GM19455 (cell line): ENCODE measurements around the gene ERCC2.

Source experiments
- ATAC-seq: cut with Tn5 transposase; IDR thresholded peaks from one replicate; pipeline ENCODE4 v1.9.1; 2021; ENCODE audit not compliant: unreplicated experiment

ERCC2 gene

GRCh38 chr19:45402298-45403061, 32.1 kb upstream of the ERCC2 start:
- no peak for ATAC-seq

DNA sequence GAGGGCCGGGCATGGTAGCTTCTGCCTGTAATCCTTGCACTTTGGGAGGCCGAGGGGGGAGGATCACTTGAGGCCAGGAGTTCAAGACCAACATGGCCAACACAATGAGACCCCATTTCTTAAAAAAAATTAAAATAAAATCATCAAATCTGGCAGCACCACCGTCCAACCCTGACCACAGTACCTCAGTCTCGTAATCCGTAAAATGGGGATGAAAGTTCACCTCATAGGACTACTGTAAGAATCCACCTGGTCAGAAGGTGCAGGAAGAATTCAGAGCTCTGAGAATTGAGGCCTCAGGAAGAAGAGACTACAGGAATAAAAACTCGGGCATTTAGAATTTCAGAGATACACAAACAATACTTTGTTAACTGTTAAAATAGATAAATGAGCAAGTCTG, 31.4 kb upstream of the ERCC2 start:
- no peak for ATAC-seq

GRCh38 chr19:45400192-45400591, 29.8 kb upstream of the ERCC2 start:
- ATAC-seq, result no peak

GRCh38 chr19:45395821-45396617, 25.6 kb upstream of the ERCC2 start:
- ATAC-seq, result no peak

- ATAC-seq, result no peak
These were observed 21.7 kb upstream of the ERCC2 start for GRCh38 chr19:45391871-45392665.

- no peak for ATAC-seq
These were observed 21.0 kb upstream of the ERCC2 start for GRCh38 chr19:45391346-45391745.

DNA sequence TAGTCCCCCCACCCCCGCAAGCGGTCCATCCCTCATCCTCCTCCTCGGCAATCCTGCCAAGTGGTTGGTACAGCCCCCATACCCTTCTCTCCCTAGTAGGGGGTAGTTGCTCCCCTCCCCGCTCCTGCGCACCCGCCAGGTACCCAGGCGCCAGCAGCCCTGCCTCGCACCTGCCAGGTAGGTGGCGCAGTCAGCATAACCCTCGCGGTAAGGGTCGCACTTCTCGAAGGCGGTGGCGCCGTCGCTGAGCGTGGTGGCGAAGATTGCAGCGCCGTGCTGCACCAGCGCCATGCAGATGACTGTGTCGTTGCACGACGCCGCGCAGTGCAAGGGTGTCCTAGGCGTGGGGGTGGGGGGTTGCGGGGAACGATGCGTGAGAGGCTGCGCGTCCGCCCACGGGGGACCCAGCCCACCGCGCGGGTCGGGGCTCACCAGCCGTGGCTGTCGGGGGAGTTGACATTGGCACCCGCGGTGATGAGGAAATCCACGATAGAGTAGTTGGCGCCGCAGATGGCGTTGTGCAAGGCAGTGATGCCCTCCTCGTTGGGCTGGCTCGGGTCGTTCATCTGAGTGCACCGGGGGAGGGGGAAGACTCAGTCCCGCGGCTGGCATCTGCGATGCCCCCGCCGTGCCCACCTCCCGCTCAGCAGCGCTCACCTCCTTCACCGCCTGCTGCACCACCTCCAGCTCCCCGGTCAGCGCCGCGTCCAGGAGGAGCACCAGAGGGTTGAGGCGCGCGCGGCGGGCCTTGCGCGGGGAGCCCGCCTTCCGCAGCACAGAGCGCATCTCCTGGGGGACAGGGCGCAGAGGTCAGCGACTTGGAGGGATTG, 15.2 kb upstream of the ERCC2 start:
- ATAC-seq, result no peak

- no peak for ATAC-seq
These were observed 12.1 kb upstream of the ERCC2 start for GRCh38 chr19:45382426-45382825.

DNA sequence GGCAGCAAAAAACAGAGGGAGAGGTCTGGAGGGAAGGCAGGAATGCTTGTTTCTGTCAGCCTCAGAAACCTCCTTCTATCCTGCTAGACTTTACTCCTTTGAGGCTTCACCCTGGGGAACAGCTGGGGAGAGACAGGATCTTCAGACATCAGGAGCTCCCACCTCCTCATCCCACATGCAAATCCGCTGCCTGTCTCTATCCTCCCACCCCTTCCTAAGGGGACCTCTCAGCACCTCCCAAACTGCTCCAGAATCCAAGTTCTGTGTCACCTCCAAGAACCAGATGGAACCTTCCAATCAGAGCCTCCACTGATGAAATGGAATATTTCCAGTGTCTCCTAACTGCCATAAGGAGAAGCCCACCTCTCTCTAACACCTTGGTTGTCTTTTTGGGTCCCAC, 9.7 kb upstream of the ERCC2 start:
- no peak for ATAC-seq

- ATAC-seq, result no peak
These were observed 5.8 kb upstream of the ERCC2 start for GRCh38 chr19:45376045-45376724.

DNA sequence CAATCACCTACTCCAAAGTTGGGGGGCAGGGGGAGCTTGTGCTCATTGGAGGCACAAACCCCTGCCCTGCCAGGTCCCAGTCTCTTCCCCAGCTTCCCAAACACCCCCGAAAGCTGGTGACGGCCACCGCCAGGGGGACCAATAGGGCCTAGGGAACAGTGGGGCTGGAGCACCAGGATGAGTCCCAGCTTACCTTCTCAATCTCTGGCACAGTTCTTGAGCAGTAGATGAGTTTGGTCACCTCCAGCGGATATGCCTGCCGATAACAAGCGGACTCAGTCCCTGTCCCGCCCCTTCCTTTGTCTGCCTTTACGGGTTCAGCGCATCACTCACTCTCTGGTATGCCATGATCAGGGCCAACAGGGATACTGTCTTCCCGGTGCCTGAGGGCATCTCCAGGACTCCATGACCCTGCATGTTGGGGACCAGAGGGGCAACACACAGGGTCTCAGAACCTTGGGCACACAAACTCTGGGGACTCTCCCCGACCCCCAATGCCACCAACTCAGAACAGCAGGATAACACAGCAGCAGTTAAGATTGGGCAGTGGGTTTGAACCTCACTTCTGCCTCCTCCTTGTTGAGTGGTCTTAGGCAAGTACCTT, 1.5 kb downstream of the ERCC2 start:
- no peak for ATAC-seq

- no peak for ATAC-seq
These were observed 2.2 kb downstream of the ERCC2 start for GRCh38 chr19:45368127-45368526.

- no peak for ATAC-seq
These were observed 5.7 kb downstream of the ERCC2 start for GRCh38 chr19:45364696-45365095.

- no peak for ATAC-seq
These were observed 6.4 kb downstream of the ERCC2 start for GRCh38 chr19:45363861-45364459.

DNA sequence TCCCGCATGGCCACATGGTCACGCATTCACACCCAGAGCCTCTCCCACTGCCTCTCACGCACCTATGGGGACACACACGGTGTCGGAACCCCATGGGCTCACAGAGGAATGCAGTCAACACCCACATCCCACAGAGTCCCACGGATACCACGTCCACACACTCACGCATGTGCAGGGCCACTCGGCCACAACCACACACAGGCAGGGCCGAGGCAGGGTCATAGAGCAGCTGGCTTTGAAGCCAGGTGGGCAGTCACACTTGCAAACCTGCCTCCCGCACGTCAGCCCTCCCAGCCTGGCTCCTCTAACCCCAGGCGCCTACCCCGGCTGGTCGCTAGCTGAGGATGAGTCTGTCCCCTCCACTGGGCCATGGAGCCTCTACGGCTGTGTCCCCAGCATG, 8.1 kb downstream of the ERCC2 start:
- no peak for ATAC-seq

DNA sequence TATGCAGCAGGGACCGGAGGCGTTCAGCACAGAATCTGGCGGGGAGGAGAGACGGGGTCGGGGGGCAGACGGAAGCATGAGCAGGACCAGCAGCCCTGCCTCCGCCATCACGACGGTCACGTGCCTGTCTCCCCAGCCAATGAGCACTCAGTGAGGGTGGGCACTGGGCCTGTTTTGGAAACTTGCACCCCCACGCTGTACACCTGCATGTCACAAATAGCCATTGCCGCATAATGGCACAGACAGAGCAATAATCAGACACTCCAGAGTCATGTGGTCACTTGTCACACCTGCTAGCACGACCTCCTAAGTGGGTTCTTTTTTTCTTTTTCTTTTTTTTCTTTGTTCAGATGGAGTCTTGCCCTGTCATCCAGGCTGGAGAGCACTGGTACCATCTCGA, 8.8 kb downstream of the ERCC2 start:
- no peak for ATAC-seq

DNA sequence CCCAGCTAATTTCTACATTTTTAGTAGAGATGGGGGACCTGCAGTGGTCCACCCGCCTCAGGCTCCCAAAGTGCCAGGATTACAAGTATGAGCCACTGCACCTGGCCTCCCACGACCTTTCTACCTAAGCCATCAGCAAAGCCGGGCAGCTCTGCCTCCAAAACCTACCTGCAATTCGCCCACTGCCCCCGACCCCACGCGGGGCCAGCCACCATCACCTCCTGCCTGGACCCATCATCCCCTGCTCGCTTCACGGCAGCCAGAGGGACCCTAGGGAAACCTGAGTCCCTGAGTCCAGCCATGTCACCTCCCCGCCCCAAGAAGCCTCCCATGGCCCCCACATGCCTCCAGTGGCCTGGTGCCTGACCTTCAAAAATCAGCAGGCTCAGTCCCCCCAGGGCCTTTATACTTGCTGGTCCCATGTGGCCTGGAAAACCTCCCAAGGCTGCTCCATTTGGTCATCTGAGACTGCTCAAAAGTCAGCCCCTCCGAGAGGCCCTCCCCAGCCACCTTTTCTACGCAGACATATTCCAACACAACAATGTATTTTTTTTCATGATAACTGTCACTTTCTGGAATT, 12.1 kb downstream of the ERCC2 start:
- no peak for ATAC-seq

DNA sequence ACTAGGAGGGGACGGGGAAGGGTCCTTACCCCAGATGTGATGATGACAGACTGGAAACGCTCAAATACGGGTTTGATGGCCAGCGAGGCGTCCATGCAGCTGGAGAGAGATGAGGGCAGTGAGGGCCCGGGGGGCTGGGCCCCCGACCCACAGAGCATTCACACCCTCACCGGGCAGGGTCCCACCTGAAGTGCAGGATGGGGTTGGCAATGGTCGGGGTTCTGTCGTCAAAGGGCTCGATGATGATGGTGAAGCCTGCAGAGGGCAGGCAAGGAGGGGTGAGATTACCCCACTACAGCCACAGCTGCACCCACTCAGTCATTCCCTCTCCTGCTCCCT, 13.0 kb downstream of the ERCC2 start:
- no peak for ATAC-seq

DNA sequence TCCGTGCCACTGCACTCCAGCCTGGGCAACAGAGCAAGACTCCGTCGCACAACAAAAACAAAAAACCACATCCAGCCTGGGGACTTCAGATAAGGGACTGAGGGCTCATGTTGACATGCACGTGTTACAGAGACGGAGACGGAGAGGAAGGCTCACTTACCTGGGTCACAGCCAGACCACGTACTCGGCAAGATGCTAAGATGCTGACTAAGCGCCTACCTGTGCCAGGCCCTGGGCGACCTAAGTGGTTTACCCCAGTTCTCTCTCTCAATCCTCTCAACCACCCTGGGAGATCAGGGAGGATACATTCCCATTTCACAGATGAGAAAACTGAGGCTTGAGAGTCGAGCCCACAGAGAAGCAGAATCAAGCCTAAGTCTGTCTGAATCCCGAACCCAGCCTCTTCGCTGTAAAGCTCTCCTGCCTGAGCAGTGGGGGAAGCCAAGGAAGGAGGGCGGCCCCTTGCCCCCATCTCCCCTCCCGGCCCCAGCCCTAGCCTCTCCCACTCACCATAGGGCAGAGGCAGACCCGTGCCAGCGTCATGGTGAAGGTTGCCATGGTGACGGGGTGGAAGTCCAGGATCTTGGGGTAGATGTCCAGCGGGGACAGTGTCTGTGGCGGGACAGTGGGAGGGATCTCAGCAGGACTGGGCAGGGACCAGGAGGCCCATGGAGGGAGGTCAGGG, 13.5 kb downstream of the ERCC2 start:
- ATAC-seq, result no peak
